ENCODE data around the gene PRG3.

The PRG3 gene

GRCh38 chr11:57425565-57426438 is 44.9 kb upstream of the PRG3 start:
- H3K4me3 ChIP-seq (ENCODE audit: low read depth, low read length): no peak overlapping the region
- no peak for DNase-seq (ENCODE audit: low read depth)
- no peak for TF ChIP-seq CTCF (IDR thresholded peaks at IDR 0.05; ENCODE audit: control insufficient read depth, extremely low read depth, insufficient read depth)

DNA sequence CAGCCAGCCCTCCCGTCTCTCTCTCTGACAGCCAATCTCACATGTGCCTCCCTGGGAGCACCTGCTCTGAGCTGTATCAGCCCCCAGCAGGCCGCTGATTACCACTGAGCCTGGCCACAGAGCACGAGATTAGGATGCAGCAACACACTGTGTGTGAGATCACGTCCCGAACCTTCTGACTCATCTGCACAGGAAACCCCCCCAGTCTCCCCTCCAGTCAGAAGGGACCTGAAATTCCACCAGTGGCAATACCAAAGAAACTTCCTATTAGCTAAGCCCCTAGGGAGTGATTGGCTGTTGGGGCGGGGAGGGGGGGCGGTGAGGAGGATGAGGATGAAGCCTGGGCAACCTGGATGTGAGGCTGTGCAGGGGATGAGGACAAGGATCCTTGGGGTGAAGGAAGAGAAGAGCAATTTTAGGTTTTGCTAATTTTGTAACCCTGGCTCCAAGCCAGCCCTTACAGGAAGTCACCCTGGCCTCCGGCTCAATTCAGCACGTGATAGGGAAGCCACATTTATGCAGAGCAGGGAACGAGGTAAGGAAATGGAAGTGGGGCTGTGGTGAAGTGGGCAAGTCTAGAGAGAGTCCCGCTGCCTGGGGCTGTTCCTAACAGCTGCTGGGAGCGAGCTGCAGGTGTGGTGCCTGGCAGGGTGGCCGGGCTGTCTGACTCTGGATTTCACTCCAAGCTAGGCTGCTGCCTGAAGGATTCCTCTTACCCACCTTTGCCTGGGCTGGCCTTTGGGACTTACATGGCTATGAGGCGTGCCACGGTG is 44.0 kb upstream of the PRG3 start:
- no peak overlapping the region for H3K4me3 ChIP-seq (ENCODE audit: low read depth, low read length)

GRCh38 chr11:57424137-57424791 is 43.3 kb upstream of the PRG3 start:
- DNase-seq (ENCODE audit: low read depth): no peak
- H3K4me3 ChIP-seq (ENCODE audit: low read depth, low read length): no peak overlapping the region
- TF ChIP-seq CTCF (IDR thresholded peaks at IDR 0.05; ENCODE audit: control insufficient read depth, extremely low read depth, insufficient read depth): no peak

More for the DNA sequence above, 44.0 kb upstream of the PRG3 start:
- no peak for TF ChIP-seq CTCF (IDR thresholded peaks at IDR 0.05; ENCODE audit: control insufficient read depth, extremely low read depth, insufficient read depth)
- no peak for DNase-seq (ENCODE audit: low read depth)

DNA sequence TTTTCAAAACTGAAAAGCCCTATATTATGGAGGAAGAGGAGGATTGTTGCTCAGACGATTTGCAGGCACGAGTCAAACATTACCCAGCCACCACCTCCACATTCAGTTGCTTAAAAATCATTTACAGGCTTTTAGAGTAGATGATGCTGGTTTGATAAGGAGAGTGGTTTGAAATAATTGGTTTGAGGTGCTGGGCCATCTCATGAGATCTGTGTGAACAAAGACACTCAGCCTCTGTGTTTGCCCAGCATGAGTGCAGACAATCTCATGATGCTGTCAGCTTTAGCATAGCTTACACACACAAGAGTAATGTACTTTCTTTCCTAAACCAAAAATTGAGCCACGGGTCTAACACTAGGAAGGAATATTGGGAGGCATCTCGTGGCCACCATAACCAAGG is 41.7 kb upstream of the PRG3 start:
- no peak for TF ChIP-seq CTCF (IDR thresholded peaks at IDR 0.05; ENCODE audit: control insufficient read depth, extremely low read depth, insufficient read depth)
- DNase-seq (ENCODE audit: low read depth): no peak
- H3K4me3 ChIP-seq (ENCODE audit: low read depth, low read length): no peak overlapping the region

DNA sequence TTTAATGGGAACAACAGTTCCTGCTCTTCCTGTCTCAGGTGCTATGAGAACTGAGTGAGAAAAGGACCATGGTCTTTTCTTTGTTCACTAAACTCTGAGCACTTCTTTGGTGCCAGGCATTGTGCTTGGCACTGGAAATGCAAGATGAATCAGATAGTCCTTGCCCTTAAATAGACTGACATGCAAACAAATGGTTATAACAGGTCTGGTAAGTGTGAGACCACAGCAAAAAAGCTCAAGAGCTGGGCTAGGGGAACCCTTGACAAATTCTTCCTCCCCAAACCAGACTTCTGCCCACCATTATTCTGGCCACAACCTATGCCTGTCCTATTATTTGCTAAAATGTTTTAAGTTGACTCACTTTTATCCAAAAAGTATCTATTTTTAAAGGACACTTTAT is 40.9 kb upstream of the PRG3 start:
- no peak for TF ChIP-seq CTCF (IDR thresholded peaks at IDR 0.05; ENCODE audit: control insufficient read depth, extremely low read depth, insufficient read depth)
- no peak overlapping the region for H3K4me3 ChIP-seq (ENCODE audit: low read depth, low read length)
- DNase-seq (ENCODE audit: low read depth): no peak

DNA sequence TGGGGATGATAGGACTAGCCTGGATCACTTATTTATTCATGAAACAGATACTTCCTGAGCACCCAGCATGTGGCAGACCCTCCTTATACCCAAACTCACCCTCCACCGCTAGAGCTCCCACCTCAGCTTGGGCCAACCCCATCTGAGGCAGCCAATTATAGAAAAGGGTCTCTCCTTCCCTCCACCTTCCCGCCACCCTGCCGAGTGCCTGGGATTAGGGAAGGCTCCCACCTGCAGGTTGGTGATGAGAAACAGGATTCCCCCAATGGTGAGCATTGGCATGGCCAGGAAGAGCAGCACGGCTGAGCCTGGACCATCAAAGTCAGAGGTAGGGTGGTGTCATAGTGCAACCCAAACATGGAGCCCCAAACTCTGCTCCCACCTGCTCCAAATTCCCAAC is 40.1 kb upstream of the PRG3 start:
- no peak for DNase-seq (ENCODE audit: low read depth)
- TF ChIP-seq CTCF (IDR thresholded peaks at IDR 0.05; ENCODE audit: control insufficient read depth, extremely low read depth, insufficient read depth): no peak
- H3K4me3 ChIP-seq (ENCODE audit: low read depth, low read length): no peak overlapping the region

All from LNCaP clone FGC (cell line).